Gastrocnemius medialis (tissue), 4 donors: ENCODE results near the gene SAPCD1.
A peak's percentile ranks its signal among the peaks of the same experiment; 100 is the strongest.

Source experiments
- POLR2A ChIP-seq, 2 donors: fragments of 450-650 bp; IDR thresholded peaks; one replicate each; pipeline ENCODE4 v1.6.1; 2017; ENCODE audit warnings: antibody characterized with exemption in 2 of 2, mild to moderate bottlenecking in 2 of 2, moderate library complexity in 2 of 2
- TF ChIP-seq, protein P1 (sequence below), 5 experiments: fragments of 450-650 bp in 3 of 5; fragments of 200-600 bp in 2 of 5; sonication (generic) in 2 of 5; IDR thresholded peaks in 4 of 5; conservative IDR thresholded peaks in 1 of 5; 1 replicate in 4 of 5; 2 replicates in 1 of 5; pipeline ENCODE4 v1.5.1; 2016 to 2019; ENCODE audit warnings: antibody characterized with exemption in 5 of 5, mild to moderate bottlenecking in 3 of 5, moderate library complexity in 3 of 5

GRCh38 chr6:31734821-31735406 lies 27.5 kb upstream of the SAPCD1 start:
- TF ChIP-seq, protein P1, sequence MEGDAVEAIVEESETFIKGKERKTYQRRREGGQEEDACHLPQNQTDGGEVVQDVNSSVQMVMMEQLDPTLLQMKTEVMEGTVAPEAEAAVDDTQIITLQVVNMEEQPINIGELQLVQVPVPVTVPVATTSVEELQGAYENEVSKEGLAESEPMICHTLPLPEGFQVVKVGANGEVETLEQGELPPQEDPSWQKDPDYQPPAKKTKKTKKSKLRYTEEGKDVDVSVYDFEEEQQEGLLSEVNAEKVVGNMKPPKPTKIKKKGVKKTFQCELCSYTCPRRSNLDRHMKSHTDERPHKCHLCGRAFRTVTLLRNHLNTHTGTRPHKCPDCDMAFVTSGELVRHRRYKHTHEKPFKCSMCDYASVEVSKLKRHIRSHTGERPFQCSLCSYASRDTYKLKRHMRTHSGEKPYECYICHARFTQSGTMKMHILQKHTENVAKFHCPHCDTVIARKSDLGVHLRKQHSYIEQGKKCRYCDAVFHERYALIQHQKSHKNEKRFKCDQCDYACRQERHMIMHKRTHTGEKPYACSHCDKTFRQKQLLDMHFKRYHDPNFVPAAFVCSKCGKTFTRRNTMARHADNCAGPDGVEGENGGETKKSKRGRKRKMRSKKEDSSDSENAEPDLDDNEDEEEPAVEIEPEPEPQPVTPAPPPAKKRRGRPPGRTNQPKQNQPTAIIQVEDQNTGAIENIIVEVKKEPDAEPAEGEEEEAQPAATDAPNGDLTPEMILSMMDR (IDR thresholded peaks at IDR 0.05 in 4 of 5, conservative IDR thresholded peaks at IDR 0.05 in 1 of 5) = no peak
- peak; percentile 29 to 45 for TF ChIP-seq POLR2A (IDR thresholded peaks at IDR 0.05)
